Activated naive CD8-positive, alpha-beta T cell treated with anti-CD3 and anti-CD28 coated beads, Interleukin-2, amount 50 U/mL, for 24 hours (primary cell): ENCODE results near the gene GSK3A.

Experiments used
- ATAC-seq: fragments of 150-1000 bp; cut with Tn5 transposase; one replicate; pipeline ENCODE4 v1.10.0; 2021
- DNase-seq: peaks from one replicate; pipeline ENCODE4 v3.0.0; 2021
- H3K27ac Mint-ChIP-seq: one replicate; pipeline ENCODE4 v1.8.0; 2021; ENCODE audit warnings: mild to moderate bottlenecking, mixed read lengths
- H3K27me3 Mint-ChIP-seq: one replicate; pipeline ENCODE4 v1.8.0; 2021; ENCODE audit warnings: mixed read lengths
- H3K36me3 Mint-ChIP-seq: one replicate; pipeline ENCODE4 v1.8.0; 2021; ENCODE audit warnings: low read depth, mixed read lengths
- H3K4me1 Mint-ChIP-seq: one replicate; pipeline ENCODE4 v1.8.0; 2021; ENCODE audit warnings: mixed read lengths
- H3K4me3 Mint-ChIP-seq: one replicate; pipeline ENCODE4 v1.8.0; 2021; ENCODE audit warnings: mild to moderate bottlenecking, moderate library complexity, mixed read lengths
- H3K9me3 Mint-ChIP-seq: one replicate; pipeline ENCODE4 v1.8.0; 2021; ENCODE audit warnings: mixed read lengths

The GSK3A gene

DNA sequence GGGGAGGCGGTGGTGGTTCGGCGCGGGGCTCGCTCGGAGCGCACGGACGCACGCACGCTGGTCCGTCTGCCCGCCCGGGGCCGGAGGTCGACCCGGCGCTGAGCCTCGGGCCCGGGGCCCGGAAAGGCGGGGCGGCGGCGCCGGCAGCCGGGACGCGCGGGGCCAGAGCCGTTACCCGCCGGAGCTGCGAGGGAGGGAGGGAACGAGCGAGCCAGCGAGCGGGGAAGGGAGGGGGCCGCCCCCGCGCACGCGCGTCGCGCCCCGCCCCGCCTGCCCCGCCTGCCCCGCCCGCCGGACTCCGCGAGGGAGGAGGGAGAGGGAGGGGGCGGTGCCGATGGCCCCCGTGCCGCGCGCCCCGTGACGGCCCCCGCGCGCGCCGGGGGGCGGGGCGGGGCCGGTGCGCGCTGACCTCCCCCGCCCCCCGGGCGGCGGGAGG lies 41.7 kb upstream of the GSK3A start:
- Mint-ChIP-seq H3K4me1 (peaks cover 27% of the 10 kb centered on the region), H3K36me3 (peaks cover 6% of the 10 kb centered on the region), H3K27ac (no peak overlapping the region), H3K9me3 (no peaks in the 10 kb centered on the region), H3K4me3 (no peak overlapping the region), H3K27me3 (no peaks in the 10 kb centered on the region)
- ATAC-seq (peak; percentile 4), DNase-seq (peak; percentile 81)

- Mint-ChIP-seq H3K27ac (no peak overlapping the region), H3K27me3 (no peaks in the 10 kb centered on the region), H3K4me1 (peaks cover 34% of the 10 kb centered on the region), H3K36me3 (peaks cover 6% of the 10 kb centered on the region), H3K9me3 (no peaks in the 10 kb centered on the region), H3K4me3 (no peak overlapping the region)
- DNase-seq (peak; percentile 97), ATAC-seq (peak; percentile 53)
Measured at GRCh38 chr19:42283188-42284065, 41.0 kb upstream of the GSK3A start.

- Mint-ChIP-seq H3K27ac (no peak overlapping the region), H3K36me3 (peaks cover 6% of the 10 kb centered on the region), H3K4me1 (peaks cover 38% of the 10 kb centered on the region), H3K27me3 (no peaks in the 10 kb centered on the region), H3K9me3 (no peaks in the 10 kb centered on the region), H3K4me3 (no peak overlapping the region)
- ATAC-seq = no peak
- DNase-seq = no peak
Measured at GRCh38 chr19:42282819-42283187, 40.4 kb upstream of the GSK3A start.

- Mint-ChIP-seq H3K9me3 (no peaks in the 10 kb centered on the region), H3K36me3 (peaks cover 2% of the 10 kb centered on the region), H3K4me1 (peaks cover 43% of the 10 kb centered on the region), H3K27ac (no peak overlapping the region), H3K4me3 (peak overlapping the region; percentile 58), H3K27me3 (no peaks in the 10 kb centered on the region)
- DNase-seq (peak; percentile 38), ATAC-seq (peak; percentile 7)
Measured at GRCh38 chr19:42281827-42282762, 39.7 kb upstream of the GSK3A start.

- DNase-seq = peak; percentile 46
- H3K4me3 Mint-ChIP-seq = peak overlapping the region; percentile 58
- no peaks in the 10 kb centered on the region for H3K27me3 Mint-ChIP-seq
- peaks cover 50% of the 10 kb centered on the region for H3K4me1 Mint-ChIP-seq
- no peak for ATAC-seq
- H3K36me3 Mint-ChIP-seq = peaks cover 2% of the 10 kb centered on the region
- peak overlapping the region; percentile 46 for H3K27ac Mint-ChIP-seq
- H3K9me3 Mint-ChIP-seq = no peaks in the 10 kb centered on the region
Measured at GRCh38 chr19:42281146-42281826, 38.9 kb upstream of the GSK3A start.

DNA sequence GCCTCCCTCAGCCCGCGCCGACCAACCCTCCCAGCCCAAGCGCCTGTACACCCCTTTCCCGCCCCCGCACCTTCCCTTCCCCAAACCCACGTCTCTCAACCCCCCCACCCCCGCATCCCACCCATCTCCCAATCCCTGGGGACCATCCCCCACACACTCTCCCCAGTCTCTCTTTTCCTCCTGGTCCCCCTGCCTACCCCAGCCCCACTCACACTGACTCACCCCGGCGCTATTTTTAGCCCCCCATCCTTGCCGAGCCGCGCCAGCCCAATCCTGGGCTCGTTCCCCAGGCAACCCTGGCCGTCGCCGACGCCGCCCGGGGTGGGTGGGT lies 38.4 kb upstream of the GSK3A start:
- DNase-seq = peak; percentile 46
- Mint-ChIP-seq H3K36me3 (peaks cover 2% of the 10 kb centered on the region), H3K4me3 (peak overlapping the region; percentile 58), H3K9me3 (no peaks in the 10 kb centered on the region), H3K27me3 (no peaks in the 10 kb centered on the region), H3K4me1 (peaks cover 50% of the 10 kb centered on the region), H3K27ac (no peak overlapping the region)
- ATAC-seq = no peak

GRCh38 chr19:42279902-42280814 lies 37.8 kb upstream of the GSK3A start:
- Mint-ChIP-seq H3K27me3 (no peaks in the 10 kb centered on the region), H3K36me3 (peaks cover 2% of the 10 kb centered on the region), H3K4me1 (peaks cover 47% of the 10 kb centered on the region), H3K27ac (peak overlapping the region; percentile 97), H3K9me3 (no peaks in the 10 kb centered on the region), H3K4me3 (peak overlapping the region; percentile 91)
- DNase-seq = peak; percentile 89
- ATAC-seq = peak; percentile 59

- Mint-ChIP-seq H3K9me3 (no peaks in the 10 kb centered on the region), H3K4me1 (peaks cover 49% of the 10 kb centered on the region), H3K36me3 (peaks cover 8% of the 10 kb centered on the region), H3K27me3 (no peaks in the 10 kb centered on the region), H3K4me3 (peak overlapping the region; percentile 91), H3K27ac (peak overlapping the region; percentile 97)
- DNase-seq (no peak), ATAC-seq (no peak)
Measured at GRCh38 chr19:42279155-42279901, 36.9 kb upstream of the GSK3A start.

- peaks cover 8% of the 10 kb centered on the region for H3K36me3 Mint-ChIP-seq
- no peaks in the 10 kb centered on the region for H3K9me3 Mint-ChIP-seq
- DNase-seq = no peak
- H3K4me1 Mint-ChIP-seq = peaks cover 49% of the 10 kb centered on the region
- ATAC-seq = no peak
- H3K27me3 Mint-ChIP-seq = no peaks in the 10 kb centered on the region
- H3K27ac Mint-ChIP-seq = peak overlapping the region; percentile 97
- H3K4me3 Mint-ChIP-seq = peak overlapping the region; percentile 91
Measured at GRCh38 chr19:42278452-42279154, 36.2 kb upstream of the GSK3A start.

- DNase-seq (no peak), ATAC-seq (no peak)
- Mint-ChIP-seq H3K36me3 (peaks cover 8% of the 10 kb centered on the region), H3K4me1 (peaks cover 49% of the 10 kb centered on the region), H3K9me3 (no peaks in the 10 kb centered on the region), H3K27me3 (no peaks in the 10 kb centered on the region), H3K4me3 (no peak overlapping the region), H3K27ac (no peak overlapping the region)
Measured at GRCh38 chr19:42277821-42278451, 35.5 kb upstream of the GSK3A start.

DNA sequence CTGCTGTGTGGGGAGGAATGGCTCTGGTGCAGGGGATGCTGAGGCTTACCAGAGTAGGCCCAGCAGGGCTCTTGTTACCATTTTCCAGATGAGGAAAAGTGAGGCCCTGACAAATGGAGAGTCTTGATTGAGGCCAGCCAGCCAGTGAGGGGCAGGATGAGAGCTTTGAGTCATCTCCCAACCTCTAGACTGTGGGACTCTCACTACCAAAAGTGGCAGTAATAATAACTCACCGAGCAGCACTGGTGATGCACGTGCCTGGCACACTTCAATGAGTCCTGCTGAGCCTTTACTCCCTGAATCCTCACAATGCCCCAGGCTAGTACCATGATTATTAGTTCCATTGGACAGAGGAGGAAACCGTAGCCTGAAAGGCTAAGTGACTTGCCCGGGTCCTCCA lies 34.4 kb upstream of the GSK3A start:
- Mint-ChIP-seq H3K36me3 (peaks cover 8% of the 10 kb centered on the region), H3K4me1 (peaks cover 49% of the 10 kb centered on the region)

GRCh38 chr19:42276284-42276683 lies 33.9 kb upstream of the GSK3A start:
- DNase-seq (no peak), ATAC-seq (no peak)
- no peaks in the 10 kb centered on the region for H3K9me3 Mint-ChIP-seq
- no peaks in the 10 kb centered on the region for H3K27me3 Mint-ChIP-seq
- H3K36me3 Mint-ChIP-seq = peaks cover 8% of the 10 kb centered on the region
- peak overlapping the region; percentile 26 for H3K27ac Mint-ChIP-seq
- H3K4me1 Mint-ChIP-seq = peaks cover 51% of the 10 kb centered on the region
- H3K4me3 Mint-ChIP-seq = no peak overlapping the region

More for the DNA sequence above, 34.4 kb upstream of the GSK3A start:
- Mint-ChIP-seq H3K9me3 (no peaks in the 10 kb centered on the region), H3K27ac (no peak overlapping the region), H3K4me3 (no peak overlapping the region), H3K27me3 (no peaks in the 10 kb centered on the region)
- peak; percentile 31 for ATAC-seq
- peak; percentile 19 for DNase-seq
